Activated CD4-positive, alpha-beta T cell treated with anti-CD3 and anti-CD28 coated beads, Interleukin-2, amount 50 U/mL, for 4 hours (primary cell): ENCODE data around the gene SLC25A23.
A peak's percentile ranks its signal among the peaks of the same experiment; 100 is the strongest.
"Not testable (repeated sequence)": the region's sequence is repeated elsewhere in the genome, so short reads cannot be mapped to it uniquely, and the experiment has no call there.

ENCODE experiments used
- DNase-seq, 2 experiments: peaks; one replicate each; pipeline ENCODE4 v3.0.0-alpha.2; 2020

The SLC25A23 gene

DNA sequence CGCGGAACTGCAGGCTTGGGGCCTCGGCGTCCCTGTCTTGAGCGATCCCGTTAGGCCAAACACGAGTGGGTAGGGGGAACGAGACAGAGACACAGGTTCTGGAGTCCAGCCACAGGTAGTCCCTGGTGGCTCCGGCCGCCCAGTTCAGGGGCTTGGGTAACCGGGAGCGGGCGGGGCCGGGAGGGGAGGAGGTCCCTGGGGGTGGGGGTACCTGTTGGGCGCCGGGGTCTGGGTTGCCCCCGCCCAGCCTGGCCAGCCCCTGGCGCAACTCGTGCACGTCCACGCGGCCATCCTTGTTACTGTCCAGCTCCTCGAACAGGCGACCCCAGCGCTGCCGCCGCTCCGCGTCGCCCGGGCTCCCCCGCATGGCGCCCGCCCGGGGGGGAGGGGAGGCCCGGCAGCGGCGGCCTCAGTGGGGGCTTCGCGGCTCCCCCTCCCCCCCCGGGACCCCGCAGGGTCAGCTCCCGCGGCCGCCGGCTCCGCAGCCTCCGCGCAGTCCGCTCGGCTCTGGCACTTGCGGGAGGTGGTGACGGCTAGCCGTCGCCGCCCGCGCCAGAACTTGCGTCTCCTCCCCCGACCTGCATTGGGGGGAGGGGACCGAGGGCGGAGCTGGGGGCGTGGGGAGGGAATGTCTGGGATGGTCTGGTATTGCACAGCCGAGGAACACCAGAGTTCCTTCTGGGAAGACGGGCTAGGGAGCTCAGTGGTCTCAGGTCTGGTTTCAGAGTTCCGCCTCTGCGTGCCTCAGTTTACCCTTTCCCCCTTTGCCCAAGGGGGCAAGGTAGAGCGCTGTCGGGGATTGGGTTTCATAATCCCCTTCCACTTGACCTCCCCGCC, at the start of gene SLC25A23:
Gene SLC25A23, minus strand, starts transcription at position 531 of the 837 bp plus-strand sequence. Its CDS starts 164 bp downstream, at position 367.
- peak; percentile 49 to 50 for DNase-seq

- DNase-seq, result not testable (repeated sequence)
Observed at GRCh38 chr19:6508028-6508771, 48.6 kb upstream of the SLC25A23 start.

- DNase-seq, result no peak
Observed at GRCh38 chr19:6503407-6504201, 44.0 kb upstream of the SLC25A23 start.

DNA sequence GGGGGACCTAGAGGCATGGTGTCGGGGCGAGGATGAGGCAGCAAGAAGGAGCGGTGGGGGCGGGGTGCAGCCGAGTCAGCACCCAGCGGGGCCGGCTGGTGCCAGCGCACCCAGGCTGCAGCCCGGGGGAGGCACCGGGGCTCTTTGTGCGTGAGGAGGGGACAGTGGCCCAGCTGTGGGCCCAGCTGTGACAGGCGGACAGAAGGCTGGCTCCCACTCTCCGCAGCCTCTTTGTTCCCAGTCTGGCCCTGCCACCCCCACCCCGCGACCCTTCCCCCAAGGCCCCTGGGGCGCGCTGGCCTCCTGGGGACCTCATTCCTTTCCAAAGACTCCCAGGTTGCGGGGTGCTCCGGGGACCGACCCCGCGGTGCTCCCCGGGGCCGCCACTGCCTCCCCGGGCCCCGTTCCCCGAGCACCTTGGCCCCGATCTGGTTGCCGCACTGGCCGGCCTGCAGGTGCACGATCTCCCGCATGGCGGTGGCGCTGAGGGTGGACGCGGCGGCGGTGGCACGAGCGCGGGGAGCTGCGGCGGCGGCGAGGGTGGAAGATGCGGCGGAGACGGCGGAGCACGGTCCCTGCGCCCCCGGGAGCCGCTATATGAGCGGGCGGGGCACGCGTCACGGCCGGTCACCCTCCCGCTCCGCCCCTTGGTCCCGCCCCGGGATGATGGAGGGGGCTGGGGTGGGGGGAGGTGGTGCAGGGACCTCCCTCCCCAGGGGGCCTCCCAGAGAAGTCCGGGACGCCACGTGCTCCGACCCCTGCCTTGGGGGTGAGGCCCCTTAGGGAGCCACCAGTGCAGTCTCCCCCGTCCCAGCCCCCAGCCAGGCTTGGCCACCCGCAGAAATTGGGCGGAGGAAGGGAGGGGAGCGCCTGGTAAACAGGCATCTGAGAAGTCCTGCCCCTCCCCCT, 42.4 kb upstream of the SLC25A23 start, which contains the start of gene TUBB4A:
Gene TUBB4A, minus strand, starts transcription at position 570 of the 909 bp plus-strand sequence. Its CDS starts 97 bp downstream, at position 473.
- peak in 1 of 2 experiments; percentile 34 for DNase-seq

- DNase-seq, result no peak
Observed at GRCh38 chr19:6500837-6501739, 41.5 kb upstream of the SLC25A23 start.

DNA sequence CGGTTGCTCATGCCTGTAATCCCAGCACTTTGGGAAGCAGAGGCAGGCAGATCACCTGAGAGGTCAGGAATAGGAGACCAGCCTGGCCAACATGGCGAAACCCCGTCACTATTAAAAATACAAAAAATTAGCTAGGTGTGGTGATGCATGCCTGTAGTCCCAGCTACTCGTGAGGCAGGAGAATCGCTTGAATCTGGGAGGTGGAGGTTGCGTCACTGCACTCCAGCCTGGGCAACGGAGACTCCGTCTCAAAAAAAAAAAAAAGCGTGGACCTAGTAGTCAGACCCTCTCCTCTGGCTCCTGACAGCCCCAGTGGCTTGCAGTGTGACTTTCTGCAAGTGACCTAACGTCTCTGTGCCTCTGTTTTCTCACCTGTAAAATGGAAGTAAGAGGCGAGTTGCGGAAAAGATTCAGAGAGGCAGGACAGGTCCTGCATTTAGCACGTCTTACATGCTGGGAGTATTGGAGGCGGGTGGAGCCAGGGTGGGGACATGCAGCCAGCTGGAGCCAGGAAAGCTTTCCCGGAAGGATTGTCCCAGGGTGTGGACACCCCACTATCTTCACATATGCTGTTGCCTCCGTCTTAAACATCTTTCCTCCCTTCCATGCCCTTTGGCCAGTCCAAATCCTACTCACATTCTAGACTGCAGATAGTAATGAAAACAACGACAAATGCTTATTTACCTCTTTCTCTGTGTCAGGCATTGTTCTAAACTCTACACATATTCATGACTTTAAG, 39.6 kb upstream of the SLC25A23 start:
- no peak for DNase-seq

DNA sequence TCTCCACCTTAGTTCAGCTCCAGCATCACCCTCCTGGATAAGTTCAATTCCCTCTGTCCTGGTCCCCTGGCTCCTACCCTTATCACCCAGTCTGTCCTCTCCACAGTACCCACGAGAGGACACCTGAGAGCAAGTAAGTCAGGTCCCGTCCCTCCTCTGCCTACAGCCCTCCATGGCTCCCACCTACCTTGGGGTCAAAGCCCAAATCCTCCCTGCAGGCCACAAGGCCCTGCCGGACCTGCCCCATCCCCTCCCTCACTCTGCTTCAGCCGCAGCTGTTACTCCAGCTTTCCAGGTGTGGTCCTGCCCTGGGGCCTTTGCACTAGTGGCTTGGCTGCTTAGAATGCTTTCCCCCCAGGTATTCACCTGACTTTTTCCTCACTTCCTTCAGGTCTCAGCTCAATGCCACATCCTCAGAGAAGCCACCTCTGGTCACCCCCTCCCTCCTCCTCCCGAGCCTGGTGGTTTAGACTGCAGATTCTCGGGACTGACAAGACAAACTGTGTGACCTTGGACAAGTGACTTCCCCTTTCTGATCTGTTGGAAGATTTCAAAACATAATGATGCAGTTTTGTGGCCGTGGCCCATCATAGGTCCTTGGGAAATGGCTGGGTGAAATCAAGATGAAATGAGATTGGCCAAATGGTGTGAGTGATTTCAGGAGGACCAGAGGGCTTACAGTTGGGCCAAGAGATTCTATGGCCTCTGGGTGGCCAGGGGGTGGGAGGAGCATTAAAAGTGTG, 38.9 kb upstream of the SLC25A23 start:
- no peak for DNase-seq

GRCh38 chr19:6495947-6496346, 36.4 kb upstream of the SLC25A23 start:
- no peak for DNase-seq

- no peak for DNase-seq
Observed at GRCh38 chr19:6494438-6495036, 34.9 kb upstream of the SLC25A23 start.

GRCh38 chr19:6491802-6492592, 32.4 kb upstream of the SLC25A23 start:
- no peak for DNase-seq

GRCh38 chr19:6490134-6490533, 30.5 kb upstream of the SLC25A23 start:
- no peak for DNase-seq

- no peak for DNase-seq
Observed at GRCh38 chr19:6489278-6490061, 29.9 kb upstream of the SLC25A23 start.

GRCh38 chr19:6484831-6485230, 25.2 kb upstream of the SLC25A23 start:
- no peak for DNase-seq

GRCh38 chr19:6484230-6484629, 24.6 kb upstream of the SLC25A23 start:
- no peak for DNase-seq

DNA sequence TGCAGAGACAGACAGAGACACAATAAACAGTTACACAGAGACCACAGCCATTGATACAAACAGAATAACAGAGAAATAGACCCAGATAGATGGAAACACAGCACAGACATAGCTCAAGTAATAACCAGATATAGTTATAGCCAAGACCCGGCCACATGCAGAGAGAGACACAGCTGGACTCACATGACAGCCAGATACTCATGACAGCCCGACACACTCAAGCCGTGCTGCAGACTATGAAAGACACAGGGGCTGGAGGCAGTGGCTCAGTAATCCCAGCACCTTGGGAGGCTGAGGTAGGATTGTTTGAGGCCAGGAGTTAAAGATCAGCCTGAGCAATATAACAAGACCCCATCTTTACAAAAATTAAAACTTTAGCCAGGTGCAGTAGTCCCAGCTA, 23.6 kb upstream of the SLC25A23 start:
- no peak for DNase-seq

DNA sequence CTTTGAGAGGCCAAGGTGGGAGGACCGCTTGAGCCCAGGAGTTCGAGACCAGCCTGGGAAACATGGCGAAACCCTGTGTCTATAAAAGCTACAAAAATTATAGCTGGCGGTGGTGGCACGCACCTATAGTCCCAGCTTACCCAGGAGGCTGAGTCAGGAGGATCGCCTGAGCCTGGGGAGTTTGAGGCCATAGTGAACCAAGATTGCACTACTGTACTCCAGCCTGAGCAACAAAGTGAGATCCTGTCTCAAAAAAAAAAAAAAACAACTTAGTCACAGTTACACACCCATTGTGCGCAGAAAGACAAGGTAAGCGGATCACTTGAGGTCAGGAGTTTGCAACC, 22.7 kb upstream of the SLC25A23 start:
- DNase-seq, result no peak
